Measurements from ENCODE around the gene CALM1.

The CALM1 gene

DNA sequence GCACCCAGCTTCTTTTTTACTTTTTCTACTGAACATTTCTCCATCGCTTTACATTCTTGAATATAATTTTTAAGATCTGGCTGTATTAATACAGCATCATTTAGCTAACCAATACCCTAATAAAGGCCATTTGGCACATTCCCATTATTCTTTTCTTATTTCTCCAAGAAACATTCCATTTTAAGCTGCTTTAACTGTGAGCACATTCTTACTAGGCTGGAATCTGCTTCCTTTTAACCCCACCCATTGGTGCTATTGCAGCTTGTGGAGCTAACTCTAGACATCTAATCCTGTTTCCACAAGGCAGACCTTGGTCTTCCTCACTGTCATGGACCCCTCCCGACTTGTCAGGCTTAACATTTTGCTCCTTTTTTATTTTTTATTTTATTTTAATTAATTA lies 15.2 kb downstream of the CALM1 start:
- no peak for DNase-seq

DNA sequence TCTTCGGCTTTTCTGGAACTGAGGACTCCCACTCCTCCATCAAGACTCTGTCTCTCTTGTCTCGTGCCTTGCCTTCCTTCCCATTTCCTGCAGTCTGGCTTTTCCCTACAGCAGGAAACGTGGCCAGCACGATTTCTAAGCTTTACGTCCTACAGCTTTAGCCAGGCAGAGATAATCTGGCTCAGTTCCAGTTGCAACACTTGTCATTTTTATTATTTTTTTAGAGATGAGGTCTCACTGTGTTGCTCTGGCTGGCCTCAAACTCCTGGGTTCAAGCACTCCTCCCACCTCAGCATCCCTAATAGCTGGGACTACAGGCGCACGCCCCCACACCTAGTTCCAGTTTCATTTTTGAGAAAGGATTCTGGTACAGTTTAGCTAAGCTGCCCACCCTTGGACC lies 19.9 kb downstream of the CALM1 start:
- no peak for DNase-seq

DNA sequence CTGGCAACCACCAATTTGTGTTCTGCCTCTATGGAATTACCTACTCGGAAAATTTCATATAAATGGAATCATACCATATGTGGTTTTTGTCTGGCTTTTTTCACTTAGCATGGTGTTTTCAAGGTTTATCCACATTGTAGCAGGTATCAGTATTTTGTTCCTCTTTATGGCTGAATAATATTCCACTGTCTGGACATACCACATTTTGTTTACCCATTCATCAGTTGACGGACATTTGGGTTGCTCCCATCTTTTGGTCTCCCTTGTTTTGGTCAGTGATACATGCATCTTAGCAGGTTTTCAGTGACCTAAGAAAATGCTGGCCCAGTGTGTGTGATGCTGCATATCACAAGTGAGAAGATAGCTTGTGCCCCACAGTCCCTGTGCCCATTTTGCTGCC lies 21.2 kb downstream of the CALM1 start:
- no peak for DNase-seq

DNA sequence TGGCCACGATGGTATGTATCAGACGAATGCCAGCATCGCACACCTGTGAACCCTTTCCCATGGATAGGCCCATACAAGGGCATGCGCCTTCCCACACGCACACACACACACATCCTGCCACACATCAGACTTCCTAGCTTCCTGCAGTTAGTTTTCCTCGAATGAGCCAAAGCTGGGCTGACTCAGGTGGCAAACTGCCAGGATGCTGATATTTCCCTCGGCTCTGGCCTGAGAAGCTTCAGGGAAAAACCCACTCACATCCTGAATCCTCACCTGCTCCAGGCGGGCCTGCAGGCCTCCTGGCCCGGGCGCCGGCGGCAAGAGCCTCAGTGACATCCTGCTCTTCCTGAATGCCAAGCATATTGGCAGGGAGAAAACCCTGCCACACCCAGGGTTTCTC lies 22.4 kb downstream of the CALM1 start:
- DNase-seq, result no peak

DNA sequence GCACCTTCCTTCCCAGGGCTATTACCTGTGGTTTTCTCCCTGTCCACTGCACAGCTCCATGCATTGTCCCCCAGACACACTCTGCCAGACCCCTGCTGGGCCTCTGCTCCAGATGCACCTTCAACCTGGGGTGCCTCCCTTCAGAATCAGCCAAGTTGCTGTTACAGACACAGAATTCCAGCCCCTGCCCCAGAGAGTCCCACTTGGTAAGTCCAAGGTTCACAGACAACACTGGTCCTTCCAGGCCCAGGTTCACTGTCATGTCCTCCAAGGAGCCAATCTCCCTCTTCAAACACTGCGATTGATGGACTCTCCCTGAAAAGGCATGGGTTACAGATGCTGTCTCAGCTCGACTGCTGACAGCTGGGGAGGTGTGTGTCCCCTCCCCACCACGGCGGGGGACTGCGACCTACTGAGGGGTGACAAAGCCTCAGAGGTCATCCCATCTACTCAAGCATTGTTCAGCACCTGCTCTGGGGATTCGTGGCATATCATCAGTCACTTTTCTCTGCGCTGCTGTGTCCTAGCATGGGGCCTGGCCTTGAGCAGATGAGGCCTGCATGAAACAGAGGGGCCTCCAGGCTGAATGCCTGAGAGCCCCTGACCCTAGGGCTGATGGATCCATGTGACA lies 24.3 kb downstream of the CALM1 start:
- no peak for DNase-seq

DNA sequence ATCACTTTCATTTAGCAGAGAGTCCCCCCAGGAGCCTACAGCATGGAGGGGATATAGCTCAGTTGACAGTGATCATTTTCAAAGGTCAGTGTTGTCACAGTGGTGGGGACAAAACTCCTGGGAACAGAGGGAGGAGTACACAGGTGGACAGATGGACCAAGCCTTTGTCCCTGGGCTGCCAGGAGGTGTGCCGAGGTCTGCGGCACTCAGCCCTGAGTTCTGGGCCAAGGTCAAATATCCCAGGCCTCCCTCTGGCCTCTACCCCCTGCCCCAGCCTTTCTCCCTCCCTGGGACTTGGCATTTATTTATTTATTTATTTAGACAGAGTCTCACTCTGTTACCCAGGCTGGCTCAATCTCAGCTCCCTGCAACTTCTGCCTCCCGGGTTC lies 24.8 kb downstream of the CALM1 start:
- DNase-seq, result no peak

DNA sequence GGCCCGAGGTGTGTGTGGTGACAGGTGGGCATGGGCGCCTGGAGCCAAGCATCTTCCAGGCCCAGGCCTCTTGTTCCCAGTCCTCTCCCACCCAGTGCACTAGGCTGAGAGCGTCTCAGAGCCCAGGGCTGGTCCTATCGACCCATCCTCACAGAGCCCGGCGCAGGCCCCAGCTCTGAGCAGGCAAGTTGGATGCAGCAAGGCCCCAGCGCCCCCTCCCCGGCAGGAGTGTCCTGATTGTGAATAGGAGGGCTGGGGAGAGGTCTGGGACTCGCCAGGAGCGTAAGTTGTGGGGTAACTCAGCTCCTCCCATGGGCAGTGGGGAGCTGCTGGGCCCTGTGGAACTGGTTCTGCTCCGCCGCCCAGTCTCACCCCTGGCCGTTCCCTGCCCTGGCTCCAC lies 26.3 kb downstream of the CALM1 start:
- no peak for DNase-seq

DNA sequence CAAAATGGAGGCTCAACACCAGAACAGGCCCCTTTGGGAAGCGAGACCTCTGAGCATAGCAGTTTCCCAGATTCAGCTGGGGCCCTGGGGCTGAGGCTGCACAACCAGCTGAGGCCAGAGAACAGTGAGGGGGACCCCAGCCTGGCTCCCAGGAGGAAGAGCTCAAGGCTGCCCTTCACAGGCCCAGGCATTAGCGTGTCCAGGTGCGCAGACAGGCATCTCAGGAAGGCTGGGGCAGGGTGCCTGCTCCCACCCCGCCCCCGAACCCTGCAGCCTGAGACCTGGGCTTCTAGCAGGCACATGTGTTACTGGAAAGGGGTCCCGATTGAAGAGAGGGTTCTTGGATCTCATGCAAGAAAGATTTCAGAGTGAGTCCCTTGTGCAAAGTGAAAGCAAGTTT lies 27.2 kb downstream of the CALM1 start:
- no peak for DNase-seq

DNA sequence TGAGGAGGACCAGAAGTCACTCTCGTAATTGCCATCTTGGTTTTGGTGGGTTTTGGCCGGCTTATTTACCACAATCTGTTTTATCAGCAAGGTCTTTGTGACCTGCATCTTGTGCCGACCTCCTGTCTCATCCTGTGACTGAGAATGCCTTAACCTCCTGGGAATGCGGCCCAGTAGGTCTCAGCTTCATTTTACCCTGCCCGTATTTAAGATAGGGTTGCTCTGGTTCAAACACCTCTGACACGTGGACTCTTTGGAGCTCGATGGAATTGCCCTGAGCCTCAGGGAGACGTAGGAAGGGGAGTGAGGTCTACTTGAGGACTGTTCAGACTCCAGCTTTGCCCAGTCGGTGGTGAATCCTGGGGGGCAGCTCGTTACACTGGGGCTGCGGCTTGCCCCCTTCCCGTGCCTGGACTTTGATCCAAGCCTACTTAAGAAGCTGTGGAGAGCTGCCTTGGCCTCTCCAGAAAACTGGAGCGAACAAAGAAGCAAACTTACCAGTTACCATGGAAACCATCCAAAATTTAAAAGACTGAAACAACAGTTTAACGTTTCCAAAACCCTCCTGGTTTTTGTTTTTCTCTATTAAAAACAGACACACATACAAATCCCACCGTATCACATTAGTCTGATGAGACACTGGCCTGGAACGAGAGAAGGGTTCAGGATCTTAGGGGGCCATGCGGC lies 28.0 kb downstream of the CALM1 start:
- DNase-seq, result no peak

DNA sequence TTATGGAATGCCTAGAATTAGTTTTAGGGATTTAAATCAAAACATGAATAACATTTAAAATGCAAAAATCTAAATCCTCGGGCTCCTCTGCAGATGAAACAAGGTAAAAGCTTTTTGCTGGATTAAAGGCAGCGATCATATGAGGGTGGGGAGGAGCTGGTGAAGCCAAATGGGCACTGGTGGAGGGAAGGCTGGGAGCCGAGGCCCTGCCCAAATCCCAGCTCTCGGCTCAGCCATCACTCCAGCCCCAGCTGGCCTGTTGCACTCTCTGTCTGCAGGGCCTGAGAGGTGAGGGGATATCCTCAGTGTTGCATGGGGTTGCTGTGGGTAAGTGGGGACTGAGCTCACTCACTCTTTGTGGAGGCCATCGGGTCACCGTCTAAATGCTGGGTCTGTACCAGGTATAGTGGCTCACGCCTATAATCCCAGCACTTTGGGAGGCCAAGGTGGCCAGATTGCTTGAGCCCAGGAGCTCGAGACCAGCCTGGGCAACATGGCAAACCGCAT lies 28.6 kb downstream of the CALM1 start:
- no peak for DNase-seq

DNA sequence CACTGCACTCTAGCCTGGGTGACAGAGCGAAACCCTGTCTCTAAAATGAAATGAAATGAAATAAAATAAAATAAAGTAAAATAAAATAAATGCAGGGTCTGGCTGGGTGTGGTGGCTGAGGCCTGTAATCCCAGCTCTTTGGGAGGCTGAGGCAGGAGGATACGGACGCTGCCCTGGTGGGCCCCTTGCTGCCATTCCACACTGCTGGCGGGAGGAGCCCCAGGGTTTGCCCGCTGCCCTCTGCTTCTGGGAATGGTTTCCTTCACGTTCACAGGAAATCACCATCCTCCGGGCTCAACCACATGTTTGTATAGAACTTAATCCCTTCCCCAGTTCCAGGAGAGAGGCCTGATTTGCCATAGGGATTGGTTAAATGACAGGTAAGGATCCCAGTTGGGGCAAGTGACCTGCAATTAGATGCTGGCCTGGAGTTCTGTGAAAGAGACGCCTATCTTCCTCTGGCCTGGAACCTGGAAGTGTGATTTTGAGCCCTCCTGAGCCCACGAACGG lies 29.3 kb downstream of the CALM1 start:
- DNase-seq, result no peak

DNA sequence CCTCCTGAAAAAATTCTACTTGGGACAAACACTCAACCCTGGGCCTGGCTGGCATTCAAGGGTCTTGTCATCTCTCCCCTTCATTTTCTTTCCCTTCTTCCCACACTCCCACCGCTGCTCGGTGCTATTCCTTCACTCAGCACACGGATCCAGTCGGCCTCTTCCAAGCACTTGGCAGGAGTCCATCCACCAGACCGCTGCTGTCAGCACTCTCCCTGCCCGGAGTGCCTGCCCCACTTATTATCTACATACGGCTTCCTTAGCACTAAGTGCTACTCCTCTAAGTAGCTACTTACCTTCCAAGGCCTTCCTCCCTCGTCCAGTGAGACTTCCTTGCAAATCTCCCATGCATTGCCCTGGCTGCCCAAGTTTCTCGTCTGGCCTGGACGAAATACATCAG lies 29.8 kb downstream of the CALM1 start:
- DNase-seq, result no peak

DNA sequence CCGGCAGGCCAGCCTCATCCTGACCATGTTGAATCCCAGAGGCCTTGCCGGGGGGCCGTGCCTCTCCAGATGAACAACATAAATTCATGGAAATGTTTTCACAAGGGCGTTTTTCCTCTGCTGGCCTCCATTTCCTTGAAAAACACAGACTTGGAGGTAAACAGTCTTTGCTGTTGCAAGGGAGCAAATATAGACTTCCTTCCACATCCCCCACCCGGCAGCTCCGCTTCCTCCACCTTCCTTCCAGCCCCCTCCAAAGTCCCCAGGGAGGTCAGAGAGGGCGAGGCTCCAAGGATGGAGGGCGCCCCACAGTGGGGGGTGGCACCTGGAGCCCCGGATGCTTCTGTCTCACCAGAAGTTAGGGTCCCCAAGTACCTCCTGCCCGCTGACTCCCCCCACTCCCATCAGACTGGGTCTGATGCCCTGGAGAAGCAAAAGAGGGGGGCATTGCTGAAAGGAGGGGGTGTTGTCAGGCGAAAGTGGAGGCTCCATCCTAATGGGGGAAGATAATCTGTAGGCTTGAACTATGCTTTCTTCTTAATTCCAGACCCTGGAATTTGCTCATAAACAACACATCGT lies 31.1 kb downstream of the CALM1 start:
- DNase-seq, result no peak

DNA sequence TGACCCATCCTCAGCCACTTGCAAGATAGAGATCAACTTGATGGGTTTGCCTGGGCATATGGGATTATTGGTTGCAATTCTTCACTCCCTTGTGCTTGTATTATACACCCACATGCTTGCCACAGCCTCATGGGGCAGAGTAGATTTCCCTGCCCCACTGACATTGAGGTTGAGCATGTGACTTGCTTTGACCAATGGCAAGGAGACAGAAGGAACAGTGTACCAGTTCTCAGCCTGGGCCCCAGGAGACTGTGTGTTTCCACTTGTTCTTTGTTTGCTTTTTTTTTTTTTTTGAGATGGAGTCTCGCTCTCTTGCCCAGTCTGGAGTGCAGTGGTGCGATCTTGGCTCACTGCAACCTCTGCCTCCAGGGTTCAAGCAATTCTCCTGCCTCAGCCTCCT lies 31.8 kb downstream of the CALM1 start:
- no peak for DNase-seq

DNA sequence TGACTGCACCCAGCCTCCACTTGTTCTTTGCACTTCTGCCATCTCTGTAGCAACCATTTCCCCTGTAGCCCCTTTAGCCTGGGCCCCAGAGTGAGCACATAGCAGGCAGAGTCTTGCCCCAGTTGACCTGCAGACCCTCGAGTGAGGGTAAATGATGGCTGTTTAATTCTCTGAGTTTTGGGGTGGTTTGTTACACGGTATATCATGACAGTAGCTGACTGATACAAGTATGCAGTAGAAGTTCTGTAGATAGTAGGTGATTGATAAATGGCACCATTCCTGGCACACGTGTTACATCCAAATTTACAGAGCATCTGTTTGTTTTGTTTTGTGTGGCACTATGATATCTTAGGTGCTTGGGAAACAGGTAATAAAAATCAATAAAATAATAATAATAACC lies 32.4 kb downstream of the CALM1 start:
- DNase-seq, result no peak

DNA sequence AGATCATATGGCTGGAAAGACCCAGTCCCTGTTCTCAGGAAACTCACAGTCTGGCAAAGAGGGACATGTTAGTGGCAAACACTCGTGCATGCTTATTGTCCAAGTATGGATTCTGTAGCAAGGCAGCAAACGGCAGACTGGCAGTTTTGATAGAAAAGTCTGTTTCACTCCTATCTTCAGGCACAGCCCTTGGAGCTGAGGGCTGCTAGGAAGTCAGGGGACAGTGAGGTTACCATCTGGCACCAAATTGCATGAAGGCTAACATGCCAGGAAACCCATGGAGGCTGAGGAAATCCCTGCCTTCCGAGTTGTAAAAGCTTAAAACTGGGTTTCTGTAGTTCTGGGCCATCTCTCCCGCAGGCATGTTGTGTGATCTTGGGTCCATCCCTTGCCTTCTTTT lies 32.9 kb downstream of the CALM1 start:
- DNase-seq, result no peak

DNA sequence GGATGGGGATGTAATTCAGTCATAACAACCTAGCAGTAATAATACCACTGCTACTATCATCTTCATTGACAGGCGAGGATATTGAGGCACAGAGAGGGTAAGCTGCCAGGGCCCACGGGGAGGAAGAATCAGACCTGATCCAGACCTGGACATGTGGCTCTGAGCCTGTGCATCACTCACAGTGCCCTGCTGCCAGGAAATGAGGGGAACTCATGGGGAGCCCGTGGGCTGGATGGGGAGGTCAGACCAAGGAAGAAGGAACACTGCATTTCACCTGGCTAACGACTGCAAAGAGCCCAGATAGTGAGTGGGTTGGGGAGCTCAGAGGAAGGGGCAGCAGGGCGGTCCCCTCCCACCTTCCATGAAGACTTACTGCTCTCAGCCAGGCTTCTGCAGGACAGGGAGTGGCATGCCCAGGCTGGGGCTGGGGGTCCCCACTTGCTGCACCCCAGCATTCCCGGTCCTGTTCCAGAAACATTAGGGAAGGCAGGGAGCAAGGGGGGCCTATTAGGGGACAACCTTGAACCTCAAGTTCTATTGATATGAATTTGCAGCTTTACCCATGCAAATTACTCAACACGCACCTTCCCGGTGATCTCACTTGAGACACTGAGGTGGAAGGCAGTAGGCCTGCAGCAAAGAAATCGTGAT lies 37.7 kb downstream of the CALM1 start:
- no peak for DNase-seq

DNA sequence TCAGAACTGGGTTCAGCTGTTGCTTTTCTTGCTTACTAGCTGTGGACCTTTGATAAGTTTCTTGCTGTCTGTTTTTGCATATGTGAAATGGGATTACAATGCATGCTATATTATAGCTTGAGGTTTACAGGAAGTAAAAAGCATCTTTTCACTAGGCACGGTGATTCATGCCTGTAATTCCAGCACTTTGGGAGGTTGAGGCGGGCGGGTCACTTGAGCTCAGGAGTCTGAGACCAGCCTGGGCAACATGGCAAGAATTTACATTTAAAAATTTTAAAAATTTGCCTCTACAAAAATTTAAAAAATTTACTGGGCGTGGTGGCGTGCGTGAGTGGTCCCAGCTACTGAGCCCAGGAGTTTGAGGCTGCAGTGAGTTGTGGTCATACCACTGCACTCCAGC lies 42.0 kb downstream of the CALM1 start:
- DNase-seq, result no peak

DNA sequence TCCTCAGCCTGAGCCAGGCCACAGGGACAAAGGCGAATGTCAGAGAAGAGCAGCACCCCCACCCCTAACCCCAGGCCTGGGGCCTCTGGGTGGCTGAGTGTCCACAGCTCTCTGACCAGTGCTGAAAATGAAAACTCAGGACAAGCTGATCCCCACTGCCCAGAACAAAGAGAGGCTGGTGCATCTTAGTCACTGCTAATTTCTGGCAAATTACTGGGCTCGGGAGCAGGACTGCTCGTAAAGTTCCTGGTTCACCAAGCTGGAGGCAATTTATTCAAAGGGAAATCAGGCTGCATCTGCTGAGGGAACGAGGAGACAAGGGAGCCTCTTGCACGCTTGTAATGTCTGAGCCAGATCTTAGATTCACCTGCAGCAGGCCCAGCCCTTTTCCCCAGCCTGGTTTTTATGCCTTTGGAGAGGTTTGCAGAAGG lies 43.2 kb downstream of the CALM1 start:
- no peak for DNase-seq

DNA sequence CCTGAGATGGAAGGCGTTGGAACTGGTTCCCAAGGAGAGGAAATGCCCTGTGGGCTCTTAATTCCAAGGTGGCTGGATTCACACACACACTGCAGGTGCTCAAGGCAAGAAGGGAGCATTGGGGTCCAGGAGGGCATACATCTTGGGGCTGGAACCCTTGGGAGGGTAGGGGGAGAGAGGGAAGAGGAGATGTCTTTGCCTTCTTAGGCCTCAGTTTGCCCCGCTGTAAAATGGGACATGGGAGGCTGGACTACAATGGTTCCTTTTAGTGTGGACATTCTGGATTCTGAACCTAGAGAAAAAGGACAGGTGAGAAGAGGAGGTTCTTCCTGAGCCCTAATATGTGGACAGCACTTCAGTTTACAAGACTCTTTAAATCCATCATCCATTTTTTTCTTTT lies 43.8 kb downstream of the CALM1 start:
- no peak for DNase-seq

DNA sequence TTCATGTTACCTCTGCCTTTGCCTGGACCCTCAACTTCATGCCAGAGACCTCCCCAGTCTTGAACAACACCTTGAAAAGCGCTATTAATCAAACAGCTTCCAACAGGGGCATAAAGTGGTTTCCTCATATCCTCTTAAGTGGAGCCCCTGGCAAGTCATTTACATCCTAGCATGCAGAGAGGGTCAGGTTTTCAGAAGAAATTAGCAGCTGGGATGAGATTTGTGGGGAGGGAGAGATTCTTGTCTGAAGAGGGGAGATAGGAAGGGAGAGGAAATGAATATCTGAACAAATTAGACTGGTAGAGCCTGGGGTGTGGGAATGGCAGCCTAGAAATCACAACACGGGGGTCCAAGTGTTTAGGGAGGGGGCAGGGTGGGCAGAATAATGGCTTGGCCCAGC lies 45.6 kb downstream of the CALM1 start:
- no peak for DNase-seq

DNA sequence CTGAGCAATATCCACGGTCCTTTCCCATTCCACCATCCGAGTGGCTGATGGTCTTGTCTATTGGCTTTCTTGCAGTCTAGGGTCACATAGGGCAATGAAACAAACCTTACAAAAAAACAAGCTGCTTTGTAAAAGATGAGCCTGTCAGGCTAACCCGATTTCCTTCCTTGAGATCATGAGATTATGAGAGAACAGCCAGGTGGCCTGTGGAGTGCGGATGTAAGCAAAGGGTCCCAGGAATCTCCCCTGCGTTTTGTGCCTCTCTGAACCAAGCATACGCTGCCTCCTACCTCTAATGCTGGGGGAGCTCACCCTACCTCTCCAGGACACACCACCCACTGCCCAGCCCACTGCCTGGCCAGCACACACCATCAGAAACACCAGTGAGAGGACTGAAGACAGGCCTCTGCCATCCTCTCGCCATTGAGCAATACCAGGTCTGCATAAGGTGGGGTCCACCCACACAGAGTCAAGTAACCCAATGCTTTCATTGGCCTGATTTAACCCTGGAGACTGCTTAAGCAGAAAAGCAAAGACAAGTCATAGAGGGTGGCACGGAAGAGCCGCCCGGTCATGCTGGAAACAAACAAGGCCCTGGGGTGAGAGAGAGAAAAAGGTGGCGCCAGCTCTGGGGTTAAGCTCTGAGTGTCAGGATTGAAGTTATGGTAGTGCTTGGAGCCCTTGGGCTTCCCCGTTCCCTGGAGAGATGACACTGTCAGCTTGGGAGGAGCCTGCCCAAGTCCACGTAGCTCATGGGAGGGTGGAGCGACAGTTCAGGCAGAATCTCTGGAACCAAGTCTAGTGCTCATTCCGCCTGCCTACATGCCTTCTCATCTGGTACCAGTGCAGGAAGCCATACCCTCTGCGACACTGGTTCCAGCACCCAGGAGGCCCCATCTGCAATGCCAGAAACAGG lies 46.6 kb downstream of the CALM1 start:
- DNase-seq, result no peak
